NCI-H128 (cell line): ENCODE data around the gene TENM3.
"Not testable (repeated sequence)": the region's sequence is repeated elsewhere in the genome, so short reads cannot be mapped to it uniquely, and the experiment has no call there.

Experiments
- DNase-seq: peaks from one replicate; lab custom pipeline; 2025; ENCODE audit not compliant: unreplicated experiment; lab: John Stamatoyannopoulos, UW

TENM3 gene

GRCh38 chr4:182802621-182803020, 559.4 kb downstream of the TENM3 start:
- no peak for DNase-seq

DNA sequence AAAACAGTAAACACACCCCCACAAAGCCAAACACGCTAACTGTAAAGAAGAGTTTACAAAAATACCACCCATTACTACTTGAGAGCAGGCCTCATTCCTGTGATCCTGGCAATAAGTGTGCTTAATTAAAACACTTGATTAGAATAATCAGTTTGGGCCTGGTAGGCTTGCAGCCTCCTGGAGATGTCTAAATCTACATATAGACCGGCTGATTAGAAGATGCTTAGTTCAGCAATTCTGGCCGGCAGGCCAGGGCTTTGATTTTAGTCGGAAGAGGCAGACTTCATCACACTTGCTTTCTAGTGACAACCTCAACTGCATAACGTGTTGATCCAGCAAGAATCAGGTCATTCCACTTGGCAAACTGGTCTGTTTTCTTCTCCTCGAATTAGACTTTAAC, 560.0 kb downstream of the TENM3 start:
- DNase-seq: no peak

DNA sequence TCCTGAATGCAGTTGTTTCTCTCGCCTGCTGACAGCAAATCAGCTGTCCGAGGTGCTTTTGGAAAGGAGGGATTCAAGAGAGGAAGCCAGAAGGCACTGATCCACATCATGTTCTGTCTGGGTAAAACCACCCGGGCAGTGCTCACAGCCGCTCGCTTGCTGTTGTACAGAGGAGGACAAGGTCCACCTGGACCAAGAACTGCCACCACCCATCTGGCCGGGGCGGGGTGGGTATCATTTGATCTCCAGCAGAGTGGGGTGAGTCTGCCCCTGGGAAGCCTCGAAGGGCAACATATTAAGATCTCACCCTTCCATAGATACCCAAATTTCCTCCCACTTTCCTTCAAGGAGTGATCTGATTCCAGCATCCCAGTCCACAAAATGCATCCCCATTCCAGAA, 560.9 kb downstream of the TENM3 start:
- DNase-seq: no peak

GRCh38 chr4:182805321-182805720, 562.1 kb downstream of the TENM3 start:
- DNase-seq: no peak

DNA sequence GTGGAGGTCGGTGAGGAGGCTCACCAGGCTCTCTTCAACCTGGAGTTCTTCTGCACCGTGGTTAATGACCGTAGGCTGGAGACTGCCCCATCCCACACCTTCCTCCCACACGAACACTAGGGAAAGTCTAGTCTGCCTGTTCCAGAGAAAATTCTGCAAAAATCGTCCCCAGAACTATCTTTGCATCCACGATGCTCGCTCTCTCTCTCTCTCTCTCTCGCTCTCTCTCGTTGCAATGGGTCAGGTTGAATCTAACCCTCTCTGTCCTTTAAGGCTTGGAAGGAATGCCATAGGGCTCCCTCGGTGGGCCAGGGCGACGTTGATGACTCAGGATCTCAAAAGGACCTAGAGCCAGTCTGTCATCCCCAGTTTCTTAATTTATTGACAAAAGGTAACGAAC, 562.5 kb downstream of the TENM3 start:
- DNase-seq: no peak

- peak; percentile 34 for DNase-seq
Observed at GRCh38 chr4:182806259-182807252, 563.4 kb downstream of the TENM3 start.

DNA sequence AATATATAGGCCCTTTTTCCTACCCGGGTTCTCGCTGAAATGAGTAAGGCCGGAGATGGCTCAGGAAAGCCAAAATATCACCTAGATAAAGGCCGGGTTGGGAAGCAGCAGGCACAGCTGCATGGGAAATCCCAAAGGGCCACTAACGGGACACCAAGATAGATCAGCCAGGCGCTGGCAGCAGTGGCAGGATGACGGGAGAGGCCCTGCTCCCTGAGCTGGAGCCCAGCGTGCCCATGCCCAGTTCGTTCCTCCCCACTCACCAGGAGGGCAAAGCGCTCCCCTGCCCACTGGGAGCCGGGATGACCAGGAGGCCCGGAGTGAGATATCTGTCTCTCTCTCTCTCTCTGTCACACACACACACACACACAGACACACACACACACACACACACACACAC, 564.1 kb downstream of the TENM3 start:
- DNase-seq: no peak

DNA sequence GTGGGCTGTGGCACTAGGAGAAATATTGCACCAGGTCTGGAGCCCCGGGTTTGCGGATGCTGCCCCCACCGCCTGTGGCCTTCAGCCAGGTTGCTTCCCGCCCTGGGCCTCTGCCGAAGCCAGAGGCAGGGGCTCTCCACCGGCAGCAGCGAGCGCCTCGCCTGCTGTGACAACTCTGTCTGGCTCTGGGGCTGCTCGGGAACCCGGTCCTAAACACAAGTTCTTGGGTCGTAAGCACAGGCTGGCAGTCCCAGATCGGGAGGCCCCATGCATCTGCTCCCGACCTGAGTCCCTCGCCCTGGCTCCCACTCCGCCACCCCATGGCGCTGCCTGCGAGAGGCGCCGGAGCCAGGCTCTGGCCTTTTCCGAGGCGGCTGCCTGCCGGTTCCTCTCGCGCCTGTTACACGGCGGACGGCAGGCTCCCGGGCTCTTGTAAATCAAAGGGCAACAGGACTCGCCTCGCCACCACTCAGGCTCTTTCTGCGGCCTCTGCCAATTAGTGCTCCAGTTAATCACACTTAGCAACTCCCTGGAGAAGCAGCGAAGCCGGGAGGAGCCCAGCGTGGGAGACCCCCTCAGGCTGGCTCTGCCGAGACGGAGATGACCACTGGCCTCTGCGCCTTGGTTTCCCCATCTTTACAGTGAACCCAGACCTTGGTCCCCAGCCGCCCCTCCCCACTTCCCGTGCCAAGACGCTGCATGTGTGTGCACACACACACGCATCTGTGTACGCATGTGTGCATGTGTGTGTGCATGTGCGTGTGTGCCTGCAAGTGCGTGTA, 564.8 kb downstream of the TENM3 start:
- no peak for DNase-seq

GRCh38 chr4:182808673-182809416, 565.6 kb downstream of the TENM3 start:
- DNase-seq: no peak

- DNase-seq: no peak
Observed at GRCh38 chr4:182809417-182810102, 566.4 kb downstream of the TENM3 start.

- DNase-seq: no peak
Observed at GRCh38 chr4:182810103-182810615, 567.0 kb downstream of the TENM3 start.

GRCh38 chr4:182812916-182813315, 569.7 kb downstream of the TENM3 start:
- DNase-seq: no peak

DNA sequence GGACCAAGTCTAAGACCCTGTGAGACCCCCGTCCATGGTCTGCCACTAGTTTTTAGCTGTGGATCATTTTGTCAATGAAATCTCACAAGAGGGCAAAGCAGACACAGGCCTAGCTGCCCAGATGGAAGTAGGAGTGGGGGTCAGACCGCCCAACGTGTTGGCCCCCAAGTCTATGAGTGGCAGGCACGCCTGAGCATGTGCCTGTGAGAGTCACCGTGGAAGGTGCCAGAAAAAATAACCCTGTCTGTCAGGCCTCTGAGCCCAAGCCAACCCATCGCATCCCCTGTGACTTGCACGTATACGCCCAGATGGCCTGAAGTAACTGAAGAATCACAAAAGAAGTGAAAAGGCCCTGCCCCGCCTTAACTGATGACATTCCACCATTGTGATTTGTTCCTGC, 570.9 kb downstream of the TENM3 start:
- DNase-seq: not testable (repeated sequence)

GRCh38 chr4:182818926-182819730, 575.9 kb downstream of the TENM3 start:
- DNase-seq: no peak

- DNase-seq: no peak
Observed at GRCh38 chr4:182819751-182820150, 576.5 kb downstream of the TENM3 start.

DNA sequence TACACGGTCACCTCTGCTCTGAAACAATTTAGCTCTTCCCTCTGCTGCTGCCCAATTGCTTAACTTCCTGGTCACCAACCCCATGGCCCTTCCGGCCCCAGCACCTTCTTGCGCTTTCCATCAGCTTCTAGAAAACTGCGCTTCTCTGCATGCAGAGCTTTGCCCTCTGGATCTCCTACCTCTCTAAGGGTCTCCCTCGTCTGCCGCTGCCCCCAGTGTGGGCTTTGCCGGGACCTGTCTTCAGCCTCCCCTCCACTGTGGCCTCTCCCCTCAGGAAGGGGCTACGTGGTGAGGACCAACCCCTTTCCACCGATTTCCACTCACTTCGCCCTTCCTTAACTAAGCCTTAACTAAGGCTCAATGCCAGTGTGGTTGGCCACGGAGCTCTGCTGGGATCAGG, 579.4 kb downstream of the TENM3 start:
- no peak for DNase-seq

GRCh38 chr4:182823576-182823975, 580.4 kb downstream of the TENM3 start:
- no peak for DNase-seq

DNA sequence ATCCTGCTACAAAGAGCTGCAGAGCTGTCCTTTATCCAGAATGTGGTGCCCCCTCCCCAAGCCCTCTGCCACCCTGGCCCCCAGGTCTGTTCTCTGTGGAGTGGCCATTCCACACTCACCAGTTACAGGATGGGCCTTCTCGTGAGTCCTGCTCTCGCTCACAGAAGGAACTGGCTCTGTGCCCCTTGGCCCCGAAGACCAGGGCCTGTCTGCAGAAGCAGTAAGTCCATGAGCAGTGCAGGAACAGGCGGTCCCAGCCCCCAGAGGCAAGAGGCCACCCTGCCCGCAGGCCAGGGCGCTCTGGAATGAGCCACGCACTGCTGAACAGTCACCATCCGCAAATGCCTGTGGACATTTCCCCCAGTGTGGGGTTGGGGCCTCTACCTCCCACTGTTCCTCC, 581.8 kb downstream of the TENM3 start:
- DNase-seq: no peak

DNA sequence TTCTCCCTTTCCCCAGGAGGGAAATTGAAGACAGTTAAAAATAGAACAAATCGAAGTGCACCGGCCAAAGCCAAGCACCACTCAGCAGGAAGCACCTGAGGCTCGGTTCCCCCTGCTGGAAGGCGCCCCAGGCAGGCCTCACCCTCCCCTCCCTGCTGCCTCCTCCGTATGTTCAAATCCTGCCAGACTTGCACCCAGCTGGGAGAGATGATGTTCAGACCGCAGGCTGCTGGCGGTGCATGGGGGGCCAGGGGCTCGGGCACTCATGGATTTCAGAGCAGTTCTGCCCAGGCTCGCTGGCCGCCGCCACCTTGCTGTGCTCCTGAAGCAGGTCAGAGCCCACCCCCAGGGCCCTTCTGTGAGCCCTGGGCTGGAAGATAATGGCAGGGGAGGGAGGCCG, 582.6 kb downstream of the TENM3 start:
- DNase-seq: no peak

GRCh38 chr4:182826391-182826790, 583.2 kb downstream of the TENM3 start:
- DNase-seq: no peak
